SIG-M5 (cell line): ENCODE measurements around the gene MON1A.
"Not testable (repeated sequence)": the region's sequence is repeated elsewhere in the genome, so short reads cannot be mapped to it uniquely, and the experiment has no call there.

Experiments used
- DNase-seq: peaks from one replicate; lab custom pipeline; 2025; lab: John Stamatoyannopoulos, UW

Gene MON1A

DNA sequence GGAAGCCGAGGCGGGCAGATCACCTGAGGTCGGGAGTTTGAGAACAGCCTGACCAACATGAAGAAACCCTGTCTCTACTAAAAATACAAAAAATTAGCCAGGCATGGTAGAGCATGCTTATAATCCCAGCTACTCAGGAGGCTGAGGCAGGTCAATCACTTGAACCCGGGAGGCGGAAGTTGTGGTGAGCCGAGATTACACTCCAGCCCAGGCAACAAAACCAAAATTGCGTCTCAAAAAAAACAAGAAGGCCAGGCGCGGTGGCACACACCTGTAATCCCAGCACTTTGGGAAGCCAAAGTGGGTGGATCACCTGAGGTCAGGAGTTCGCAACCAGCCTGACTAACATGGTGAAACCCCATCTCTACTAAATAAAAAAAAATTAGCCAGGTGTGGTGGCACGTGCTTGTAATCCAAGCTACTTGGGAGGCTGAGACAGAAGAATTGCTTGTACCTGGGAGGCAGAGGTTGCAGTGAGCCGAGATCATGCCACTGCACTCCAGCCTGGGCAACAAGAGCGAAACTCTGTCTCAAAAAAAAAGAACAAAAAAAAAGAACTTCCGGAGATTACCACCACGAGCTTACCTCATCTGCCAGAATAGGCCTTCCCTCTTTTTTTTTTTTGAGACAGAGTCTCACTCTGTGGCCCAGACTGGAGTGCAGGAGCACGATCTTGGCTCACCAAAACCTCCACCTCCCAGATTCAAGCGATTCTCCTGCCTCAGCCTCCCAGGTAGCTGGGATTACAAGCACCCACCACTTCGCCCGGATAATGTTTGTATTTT lies 11.6 kb downstream of the MON1A start:
- DNase-seq = not testable (repeated sequence)

DNA sequence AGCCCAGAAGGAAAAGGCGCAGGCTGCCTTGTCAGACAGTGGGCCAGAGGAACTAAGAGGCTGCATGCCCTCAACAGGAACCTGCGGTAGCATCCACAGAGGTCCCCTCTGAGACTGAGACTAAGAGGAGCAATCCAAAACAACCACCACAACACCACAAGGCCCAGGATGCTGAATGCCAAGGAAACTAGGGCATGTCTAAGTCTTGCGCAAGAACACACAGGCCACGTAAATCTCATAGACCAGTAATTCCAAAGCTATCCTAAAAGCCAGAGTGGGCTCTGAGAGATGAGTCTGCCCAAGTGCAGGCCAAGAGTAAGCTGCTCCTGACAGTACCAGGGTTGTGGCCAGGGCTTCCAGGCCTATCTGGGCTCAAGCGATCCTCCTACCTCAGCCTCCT lies 12.9 kb downstream of the MON1A start:
- DNase-seq = no peak

DNA sequence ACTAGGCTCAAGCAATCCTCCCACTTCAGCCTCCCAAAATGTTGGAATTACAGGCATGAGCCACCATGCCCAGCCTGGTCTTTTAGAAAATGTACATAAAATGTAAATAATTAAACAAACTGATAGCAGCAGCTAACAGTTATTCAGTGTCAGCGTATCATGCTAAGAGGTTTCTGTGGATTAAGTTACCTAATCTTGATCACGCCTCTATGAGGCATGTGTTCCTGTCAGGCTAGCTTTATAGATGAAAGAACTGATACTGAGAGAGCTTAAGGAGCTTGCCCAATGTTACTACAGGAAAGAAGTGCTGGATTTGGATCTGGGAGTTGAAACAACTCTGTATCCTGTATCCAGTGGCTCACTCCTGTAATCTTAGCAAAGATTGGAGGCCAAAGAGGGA lies 14.7 kb downstream of the MON1A start:
- no peak for DNase-seq

DNA sequence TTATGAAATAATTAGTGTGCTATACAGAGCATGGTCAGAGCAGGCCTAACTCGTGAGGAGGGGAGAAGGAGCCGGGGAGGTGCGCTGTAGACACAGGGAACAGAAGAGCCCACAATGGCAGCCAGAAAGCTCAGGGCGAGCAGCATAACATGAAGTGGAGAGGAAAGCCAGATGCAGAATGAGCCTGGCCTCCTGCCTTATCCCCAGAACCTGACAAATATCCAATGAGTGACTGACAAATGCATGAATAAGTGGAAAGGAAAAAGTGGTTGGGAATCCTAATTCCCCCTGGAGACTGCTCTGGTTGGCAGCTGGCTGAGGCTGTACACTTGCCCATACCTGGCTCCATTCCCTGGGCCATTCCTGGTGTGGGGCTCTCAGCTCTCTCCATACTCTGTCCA lies 16.7 kb downstream of the MON1A start:
- DNase-seq = no peak

DNA sequence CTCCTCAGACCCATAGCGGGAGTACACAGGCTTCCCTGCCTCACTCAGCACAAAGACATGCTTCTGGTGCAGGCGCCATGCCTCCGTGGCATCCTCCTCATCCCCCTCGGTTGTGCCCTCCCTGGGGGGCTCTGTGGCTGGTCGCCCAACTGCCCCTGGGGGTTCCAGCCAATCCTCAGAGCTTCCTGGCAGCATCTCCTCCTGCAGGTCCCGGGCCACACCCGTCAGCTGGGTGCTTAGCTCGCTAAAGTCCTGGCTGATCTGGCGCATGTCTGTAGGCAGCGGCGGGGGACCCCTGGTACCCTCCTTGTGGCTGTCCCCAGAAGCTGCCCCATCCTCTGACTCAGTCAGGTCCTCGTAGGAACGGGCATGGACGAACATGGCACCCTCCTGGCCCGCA lies 18.0 kb downstream of the MON1A start:
- DNase-seq = no peak

DNA sequence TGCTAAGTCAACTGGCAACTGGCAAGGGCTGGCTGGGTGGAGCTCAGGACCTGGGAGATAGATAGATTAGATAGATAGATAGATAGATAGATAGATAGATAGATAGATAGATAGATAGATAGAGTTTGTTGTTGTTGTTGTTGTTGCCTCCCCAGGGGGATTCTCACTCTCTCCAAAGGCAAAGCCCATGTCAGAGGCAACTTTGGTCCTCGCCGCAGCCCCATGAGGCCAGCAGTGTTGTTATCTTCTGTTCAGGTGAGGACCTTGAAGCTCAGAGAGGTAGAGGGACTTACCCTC lies 18.5 kb downstream of the MON1A start:
- DNase-seq = no peak

DNA sequence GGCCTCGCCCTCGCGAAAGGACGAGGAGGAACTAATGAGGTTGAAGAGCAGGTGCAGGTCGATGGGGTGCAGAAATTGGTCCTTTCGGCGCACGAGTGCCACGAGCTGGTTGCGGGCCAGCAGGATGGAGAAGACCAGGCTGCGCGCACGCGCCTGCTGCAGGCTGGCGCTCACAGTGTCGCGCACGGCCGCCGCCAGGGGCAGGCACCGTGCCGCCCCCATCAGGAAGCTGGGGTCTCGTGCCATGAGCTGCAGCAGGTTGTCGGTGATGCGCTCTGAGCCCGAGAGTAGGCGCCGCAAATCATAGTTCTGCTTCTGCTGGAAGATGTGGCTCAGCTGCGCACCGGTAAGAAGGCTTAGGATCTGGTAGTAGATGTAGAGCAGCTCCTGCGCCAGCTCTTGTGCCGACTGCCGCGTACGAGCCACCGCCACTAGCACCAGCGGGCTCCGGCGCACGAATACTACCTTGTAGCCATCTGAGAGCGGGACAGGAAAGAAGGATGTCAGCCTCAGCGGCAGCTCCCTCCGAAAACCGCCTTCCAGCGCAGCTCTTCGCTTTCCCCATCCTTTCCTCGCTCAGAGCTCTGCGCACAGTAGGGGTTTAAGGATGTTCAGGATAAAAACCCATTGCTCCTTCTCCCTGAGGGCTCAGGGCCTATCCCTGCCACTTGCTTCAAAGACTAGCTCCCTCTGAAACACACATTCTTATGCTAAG lies 19.0 kb downstream of the MON1A start:
- no peak for DNase-seq

DNA sequence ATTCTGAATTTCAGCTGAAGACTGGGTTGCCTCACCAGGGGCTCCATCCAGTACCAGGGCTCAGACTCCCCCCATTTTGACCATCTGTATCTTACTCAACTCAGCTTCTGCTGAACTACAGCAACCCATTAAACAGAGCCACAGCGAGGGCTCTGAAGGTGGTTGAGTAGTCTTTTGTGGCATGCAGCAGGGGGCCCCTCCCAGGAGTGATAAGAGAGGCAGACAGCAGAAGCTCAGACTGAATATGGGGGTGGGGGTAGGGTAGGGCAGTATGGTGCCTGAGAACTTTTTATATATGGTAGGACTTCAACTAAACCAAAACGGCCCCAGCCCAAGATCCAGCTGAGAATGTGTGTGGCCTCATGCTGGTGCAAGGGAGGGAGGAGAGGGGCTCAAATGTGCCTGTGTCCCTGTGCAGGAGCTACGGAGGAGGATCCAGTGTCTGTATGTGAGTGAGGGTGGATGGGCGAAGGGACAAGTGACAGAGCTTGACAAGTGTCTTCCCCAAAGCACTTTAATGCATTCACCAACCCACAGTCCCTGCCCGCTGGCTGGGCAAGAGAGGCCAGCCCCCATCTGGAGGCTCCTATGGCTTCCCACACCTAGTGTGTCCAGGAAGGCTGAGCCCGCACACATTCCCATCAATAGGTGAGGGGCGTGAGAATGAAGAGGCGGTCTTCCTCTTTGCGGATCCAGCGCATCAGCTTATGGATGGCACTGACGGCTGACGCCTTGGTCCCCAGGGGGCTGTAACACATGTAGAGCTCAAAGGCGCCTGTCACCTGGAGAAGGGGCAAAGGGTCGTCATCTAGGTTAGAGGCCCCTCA lies 21.0 kb downstream of the MON1A start:
- no peak for DNase-seq

DNA sequence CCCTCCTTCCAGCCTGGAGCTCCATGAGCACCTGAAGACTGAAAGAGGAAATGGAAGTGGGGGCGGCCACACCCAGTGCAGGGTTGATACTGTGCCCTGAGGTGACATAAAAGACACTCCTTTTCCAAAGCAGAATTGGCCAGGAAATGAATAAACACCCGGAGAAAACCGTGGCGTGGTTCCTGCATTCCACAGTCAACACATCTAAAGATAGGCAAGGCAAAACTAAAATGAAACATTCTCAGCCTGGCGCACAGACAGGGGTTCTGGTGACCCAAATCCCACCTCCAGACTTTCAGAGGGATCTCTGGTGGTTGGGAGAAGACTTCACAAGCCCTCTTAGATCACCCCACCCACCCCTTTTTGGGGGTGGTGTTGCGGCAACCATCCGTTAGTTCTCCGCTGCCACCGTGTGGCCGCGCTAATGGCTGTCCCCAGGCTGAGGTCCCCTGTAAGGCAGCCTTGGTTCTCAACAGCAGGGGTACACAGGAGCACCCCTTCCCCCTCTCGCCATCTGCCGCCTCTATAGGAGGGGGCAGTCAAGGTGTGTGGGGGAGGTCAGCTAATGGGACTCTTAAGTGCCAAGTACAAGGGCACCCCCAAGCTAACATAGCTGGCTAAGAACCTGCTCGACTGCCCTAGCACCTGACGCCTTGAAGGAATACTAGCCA lies 23.4 kb downstream of the MON1A start:
- no peak for DNase-seq

DNA sequence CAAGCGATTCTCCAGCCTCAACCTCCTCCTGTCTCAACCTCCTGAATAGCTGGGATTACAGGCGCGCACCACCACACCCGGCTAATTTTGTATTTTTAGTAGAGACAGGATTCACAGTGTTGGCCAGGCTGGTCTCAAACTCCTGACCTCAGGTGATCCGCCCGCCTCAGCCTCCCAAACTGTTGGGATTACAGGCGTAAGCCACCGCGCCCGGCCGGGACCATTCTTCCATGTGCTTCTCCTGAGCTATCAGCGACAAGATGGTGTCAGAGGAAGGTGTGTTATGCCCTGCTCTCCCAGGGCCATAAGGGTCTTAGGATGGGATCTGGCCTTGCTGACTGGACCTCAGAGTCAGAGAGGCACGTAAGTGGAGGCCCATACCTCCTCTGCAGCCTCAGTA lies 25.2 kb downstream of the MON1A start:
- not testable (repeated sequence) for DNase-seq

DNA sequence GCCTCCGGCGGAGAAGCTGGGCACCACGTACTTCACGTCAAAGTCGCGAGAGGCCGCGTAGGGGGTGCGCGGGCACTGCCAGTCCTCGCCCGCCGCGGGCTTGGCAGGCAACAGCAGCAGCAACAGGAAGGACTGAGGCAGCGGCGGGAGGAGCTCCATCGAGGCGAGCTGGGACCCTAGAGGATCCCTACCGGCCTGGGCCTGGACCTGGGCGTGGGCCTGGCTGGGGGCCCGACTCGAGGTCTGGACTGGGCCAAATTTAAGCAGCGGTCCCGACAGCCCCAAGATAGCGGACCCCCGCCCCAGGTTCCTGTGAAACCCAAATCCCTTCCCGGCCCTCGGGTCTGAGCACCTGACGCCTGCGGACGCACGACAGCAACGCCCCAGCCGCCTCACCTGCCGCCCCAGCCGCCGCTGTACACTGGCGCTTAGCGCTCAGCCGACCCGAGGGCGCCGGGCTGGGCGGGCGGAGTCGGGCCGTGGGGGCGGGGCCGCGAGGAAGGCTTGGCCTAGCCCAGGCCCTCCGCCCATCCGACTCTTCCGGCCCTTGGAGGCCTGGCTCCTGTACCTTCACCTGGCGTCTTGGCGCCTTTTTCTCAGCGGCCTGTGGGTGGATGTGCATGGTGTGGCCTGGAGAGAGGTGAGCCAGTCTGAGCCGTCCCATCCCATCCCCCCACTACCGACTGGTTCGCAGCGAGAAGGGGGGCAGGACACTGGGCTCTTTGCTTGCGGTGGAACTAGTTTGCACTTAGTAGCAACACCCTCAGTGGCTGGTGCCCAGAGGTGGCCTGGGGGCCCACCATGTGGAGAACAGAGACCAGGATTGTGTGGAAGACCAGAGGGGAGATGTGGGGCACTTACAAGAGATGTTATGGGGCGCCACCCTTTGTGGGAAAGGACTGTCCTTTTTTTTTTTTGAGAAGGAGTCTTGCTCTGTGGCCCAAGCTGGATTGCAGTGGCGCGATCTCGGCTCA lies 25.9 kb downstream of the MON1A start, which contains the start of gene MST1R:
Gene MST1R (minus strand): TSS at position 423 of the 974 bp plus-strand sequence. CDS start 264 bp downstream, at position 159.
- DNase-seq = no peak

DNA sequence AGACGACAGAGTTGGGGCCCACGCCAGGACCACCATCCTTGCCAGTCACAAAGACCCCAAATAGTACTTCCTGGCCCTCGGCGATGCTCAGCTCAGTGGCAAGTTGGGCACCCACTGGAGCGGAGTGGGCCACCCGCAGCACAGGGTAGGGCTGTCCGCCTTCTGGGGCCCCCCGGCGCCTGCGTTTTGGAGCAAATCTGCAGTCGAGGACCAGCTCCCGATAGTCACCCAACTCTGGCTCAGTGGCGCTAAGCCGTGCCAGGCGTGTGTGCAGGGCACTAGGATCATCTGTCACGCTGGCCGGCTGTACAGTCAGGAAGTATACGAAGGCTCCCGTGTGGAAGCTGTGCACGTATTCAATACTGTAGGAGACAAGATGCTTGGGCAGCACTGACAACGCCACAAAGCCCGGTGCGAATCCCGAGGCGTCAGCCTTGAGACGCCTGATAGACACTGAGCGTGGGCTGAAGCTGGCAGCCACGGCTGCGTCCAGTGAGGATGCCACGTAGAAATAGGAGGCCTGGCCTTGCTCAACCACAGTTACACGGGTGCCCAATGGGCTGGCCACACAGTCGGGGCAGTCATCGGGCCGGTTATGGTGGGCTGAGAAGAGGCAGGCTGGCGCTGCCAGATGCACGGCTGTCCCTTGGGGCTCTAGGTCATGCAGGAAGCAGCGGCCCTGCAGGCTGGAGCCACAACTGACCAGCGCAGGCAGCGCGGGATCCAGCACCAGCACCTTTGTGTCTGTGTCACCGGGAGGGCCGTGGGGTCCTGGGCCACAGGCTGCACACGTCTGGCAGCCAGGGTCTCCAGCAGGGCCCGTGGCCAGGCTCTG lies 26.9 kb downstream of the MON1A start:
- no peak for DNase-seq

DNA sequence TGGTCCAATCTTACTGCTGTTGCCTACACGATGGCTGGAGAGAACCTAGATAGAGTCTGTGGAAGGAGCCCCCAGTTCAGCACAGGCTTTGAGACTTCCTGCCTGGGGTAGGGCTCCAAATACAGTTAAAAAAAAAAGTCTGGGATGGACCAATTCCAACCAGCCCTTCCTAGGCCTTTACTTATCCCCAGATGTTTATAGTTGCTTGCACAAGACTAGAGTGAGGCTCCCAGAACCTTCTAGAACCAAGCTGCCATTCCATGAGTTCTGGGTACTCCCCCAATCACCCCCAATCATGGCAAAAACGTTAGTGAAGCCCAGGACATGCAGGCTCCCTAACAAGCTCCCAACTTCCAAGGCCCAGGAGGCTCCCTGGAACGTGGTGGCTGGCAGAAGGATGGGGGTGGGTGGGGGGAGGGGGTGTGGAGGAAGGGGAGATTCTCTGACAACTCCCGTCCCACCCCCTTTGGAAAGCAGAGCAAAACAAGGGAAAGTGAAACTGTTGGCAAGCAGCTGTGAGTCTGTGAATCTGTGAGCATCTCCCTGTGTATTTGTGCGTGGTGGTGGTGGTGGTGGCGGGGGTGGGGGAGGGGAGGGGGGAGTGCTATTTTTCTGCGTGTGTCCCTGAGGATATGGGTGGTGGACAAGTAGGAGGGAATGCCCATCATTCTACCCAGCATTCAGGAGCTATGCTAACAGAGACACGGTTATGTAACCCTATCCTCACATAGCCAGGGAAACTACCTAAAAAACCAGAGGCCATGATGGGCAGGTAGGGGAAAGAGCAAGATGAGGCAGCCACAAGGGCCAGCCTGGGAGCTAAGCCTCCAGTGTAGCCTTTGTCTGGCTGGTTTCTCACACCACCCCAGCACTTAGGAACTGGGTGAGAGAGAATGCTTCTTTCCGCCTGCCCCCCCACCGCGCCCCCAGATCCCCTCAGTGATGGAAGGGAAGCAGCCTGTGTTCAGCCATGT lies 28.0 kb downstream of the MON1A start:
- no peak for DNase-seq

DNA sequence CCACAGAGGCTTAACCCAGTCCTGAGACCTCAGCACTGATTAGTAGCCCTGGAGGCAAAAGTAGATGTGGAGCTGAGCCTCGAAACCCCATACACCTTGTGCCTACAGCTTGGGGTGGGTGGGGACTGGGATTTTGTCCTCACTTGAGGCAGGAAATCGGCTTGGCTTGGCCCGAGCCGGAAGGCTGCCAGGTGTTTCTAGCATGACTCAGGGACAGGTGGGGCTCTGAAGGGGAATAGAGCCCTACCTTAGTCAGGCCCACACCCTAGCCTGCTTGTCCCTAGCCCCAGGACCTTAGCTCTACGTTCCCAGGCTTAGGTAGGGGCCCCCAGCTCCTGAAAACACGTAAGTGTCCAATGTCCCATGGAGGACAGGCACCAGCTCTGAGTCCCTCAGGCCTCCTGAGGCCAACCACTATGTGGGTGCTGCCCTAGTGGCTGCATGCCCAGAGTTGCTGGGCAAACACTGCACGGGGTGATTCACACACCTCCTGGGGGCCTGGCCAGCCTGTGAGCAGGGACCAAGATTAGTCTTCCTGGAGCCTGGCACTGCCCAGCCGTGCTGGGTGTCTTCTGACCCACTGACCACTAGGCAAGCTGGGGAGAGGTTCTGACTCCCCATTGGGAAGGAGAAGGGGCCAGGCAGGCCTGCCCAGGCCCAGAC lies 29.0 kb downstream of the MON1A start:
- no peak for DNase-seq

DNA sequence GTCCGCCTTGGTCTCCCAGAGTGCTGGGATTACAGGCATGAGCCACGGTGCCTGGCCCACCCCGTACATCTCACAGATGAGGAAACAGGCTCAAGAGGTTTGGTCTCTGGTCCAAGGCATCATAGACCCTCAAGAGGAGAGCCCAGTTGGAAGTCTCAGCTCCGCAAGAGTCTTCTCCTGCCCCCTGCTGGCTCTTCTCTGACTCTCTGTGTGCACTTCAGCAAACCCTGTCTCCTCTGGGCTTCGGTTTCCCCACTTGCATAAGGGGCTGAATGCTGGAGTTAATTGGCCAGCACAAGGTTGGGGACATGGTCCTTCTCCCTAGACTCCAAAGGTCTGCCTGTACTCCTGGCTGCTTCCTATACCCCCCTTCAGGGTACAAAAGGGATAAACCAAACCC lies 29.8 kb downstream of the MON1A start:
- DNase-seq = no peak

DNA sequence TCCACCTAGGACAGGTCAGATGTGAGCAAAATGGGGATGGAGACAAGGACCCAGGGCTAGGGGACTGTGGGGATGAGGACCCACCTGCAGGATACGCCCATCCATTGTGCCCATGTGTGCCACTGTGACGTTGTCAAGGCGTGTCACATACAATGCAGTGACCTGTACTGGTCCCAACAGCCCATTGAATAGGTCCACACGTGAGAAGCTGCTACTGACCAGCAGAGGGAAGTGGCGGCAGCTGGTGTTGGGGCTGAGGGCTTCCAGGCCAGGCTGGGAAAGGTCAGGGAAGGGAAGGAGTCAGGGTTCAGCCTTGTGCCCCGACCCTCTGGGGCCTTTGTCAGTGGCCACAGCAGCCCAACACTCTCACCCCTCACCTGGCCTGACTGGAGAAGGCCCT lies 30.6 kb downstream of the MON1A start:
- DNase-seq = no peak

DNA sequence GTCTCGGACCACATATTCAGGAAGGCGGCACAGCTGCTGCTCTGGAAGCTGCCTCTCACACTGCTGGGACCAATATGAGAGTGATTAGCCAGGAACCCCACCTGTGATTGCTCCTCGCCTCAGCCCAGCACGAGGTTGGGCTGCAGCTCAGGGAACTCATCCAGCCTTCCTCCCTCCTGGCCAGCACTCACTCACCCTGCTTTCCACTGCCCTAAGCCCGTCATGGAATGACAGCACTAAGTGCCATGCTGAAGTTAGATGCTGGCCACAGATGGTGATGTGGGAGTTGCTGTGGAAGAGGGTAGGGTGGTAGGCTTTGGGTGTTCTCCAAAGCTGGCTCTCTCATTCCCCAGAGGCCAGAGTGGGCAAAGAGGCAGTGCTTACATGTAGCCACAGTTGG lies 33.3 kb downstream of the MON1A start:
- no peak for DNase-seq

DNA sequence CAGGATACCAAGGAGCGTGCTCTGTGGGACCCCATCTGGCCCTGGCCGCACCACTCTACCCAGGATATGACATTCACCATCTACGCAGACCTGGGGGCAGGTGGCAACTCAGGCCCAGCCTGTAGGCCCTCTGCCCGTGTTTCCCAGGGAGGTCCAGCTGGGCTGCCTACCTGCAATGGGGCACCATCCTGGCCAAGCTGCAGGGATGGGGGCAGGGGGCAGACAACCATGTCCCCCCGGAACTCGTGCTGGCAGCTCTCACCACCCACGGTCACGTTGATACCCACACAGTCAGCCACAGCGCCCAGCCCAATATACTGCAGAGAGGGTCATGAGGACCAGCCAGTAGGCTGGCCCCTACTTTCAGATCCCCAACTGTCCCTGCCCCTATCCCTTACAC lies 33.8 kb downstream of the MON1A start:
- no peak for DNase-seq
